ENCODE measurements around the gene SOX1.

DNA sequence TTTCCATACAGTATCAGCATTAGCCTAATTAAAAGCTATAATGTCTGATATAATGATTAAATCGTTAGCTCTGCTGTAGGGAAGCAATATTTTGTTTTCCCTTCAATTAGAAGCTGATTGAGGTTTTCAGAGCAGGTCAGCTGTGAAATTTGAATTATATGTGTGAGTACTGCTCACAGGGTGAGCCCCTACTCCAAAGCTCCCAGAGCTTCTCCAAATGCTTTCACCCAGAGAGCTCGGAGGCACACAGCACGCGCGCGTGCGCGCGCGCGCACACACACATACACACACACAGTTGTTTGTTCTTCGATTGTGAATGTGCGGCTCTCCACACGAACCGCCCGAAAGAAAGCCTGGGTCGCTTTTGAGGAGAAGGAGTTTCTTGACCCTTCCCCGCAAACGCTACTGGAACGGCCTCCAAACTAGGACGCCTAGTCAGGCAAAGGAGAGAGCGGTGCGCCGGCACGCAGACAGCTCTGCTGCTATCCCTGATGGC, 4.8 kb upstream of the SOX1 start:
- TF ChIP-seq, protein P1, sequence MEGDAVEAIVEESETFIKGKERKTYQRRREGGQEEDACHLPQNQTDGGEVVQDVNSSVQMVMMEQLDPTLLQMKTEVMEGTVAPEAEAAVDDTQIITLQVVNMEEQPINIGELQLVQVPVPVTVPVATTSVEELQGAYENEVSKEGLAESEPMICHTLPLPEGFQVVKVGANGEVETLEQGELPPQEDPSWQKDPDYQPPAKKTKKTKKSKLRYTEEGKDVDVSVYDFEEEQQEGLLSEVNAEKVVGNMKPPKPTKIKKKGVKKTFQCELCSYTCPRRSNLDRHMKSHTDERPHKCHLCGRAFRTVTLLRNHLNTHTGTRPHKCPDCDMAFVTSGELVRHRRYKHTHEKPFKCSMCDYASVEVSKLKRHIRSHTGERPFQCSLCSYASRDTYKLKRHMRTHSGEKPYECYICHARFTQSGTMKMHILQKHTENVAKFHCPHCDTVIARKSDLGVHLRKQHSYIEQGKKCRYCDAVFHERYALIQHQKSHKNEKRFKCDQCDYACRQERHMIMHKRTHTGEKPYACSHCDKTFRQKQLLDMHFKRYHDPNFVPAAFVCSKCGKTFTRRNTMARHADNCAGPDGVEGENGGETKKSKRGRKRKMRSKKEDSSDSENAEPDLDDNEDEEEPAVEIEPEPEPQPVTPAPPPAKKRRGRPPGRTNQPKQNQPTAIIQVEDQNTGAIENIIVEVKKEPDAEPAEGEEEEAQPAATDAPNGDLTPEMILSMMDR (IDR thresholded peaks at IDR 0.05): no peak
- TF ChIP-seq POLR2A (IDR thresholded peaks at IDR 0.05): no peak
